CD4-positive, alpha-beta T cell treated with Interleukin-12 subunit alpha and Interleukin-12 subunit beta, for 1 hour (primary cell): Measurements from ENCODE around the gene FKBP6.
"Not testable (repeated sequence)": the region's sequence is repeated elsewhere in the genome, so short reads cannot be mapped to it uniquely, and the experiment has no call there.

Experiments used
- DNase-seq: peaks from one replicate; pipeline ENCODE4 v3.0.0-alpha.2; 2020

The FKBP6 gene

GRCh38 chr7:73358590-73359275, 30.8 kb downstream of the FKBP6 start:
- no peak for DNase-seq

- DNase-seq = no peak
Measured at GRCh38 chr7:73359306-73359705, 31.3 kb downstream of the FKBP6 start.

- DNase-seq = no peak
Measured at GRCh38 chr7:73359746-73360375, 31.9 kb downstream of the FKBP6 start.

- not testable (repeated sequence) for DNase-seq
Measured at GRCh38 chr7:73360590-73360989, 32.6 kb downstream of the FKBP6 start.

GRCh38 chr7:73363225-73364005, 35.5 kb downstream of the FKBP6 start:
- no peak for DNase-seq

- no peak for DNase-seq
Measured at GRCh38 chr7:73364006-73364728, 36.2 kb downstream of the FKBP6 start.

- DNase-seq = no peak
Measured at GRCh38 chr7:73366127-73366526, 38.2 kb downstream of the FKBP6 start.

GRCh38 chr7:73366990-73367389, 39.0 kb downstream of the FKBP6 start:
- no peak for DNase-seq

GRCh38 chr7:73369009-73369408, 41.0 kb downstream of the FKBP6 start:
- no peak for DNase-seq

GRCh38 chr7:73369622-73370021, 41.7 kb downstream of the FKBP6 start:
- no peak for DNase-seq

- no peak for DNase-seq
Measured at GRCh38 chr7:73373741-73374140, 45.8 kb downstream of the FKBP6 start.

- DNase-seq = not testable (repeated sequence)
Measured at GRCh38 chr7:73376262-73376661, 48.3 kb downstream of the FKBP6 start.

GRCh38 chr7:73376671-73377412, 48.9 kb downstream of the FKBP6 start:
- DNase-seq = no peak

GRCh38 chr7:73377413-73378200, 49.6 kb downstream of the FKBP6 start:
- not testable (repeated sequence) for DNase-seq

- no peak for DNase-seq
Measured at GRCh38 chr7:73382934-73383503, 55.1 kb downstream of the FKBP6 start.

- DNase-seq = no peak
Measured at GRCh38 chr7:73387221-73387828, 59.4 kb downstream of the FKBP6 start.

- no peak for DNase-seq
Measured at GRCh38 chr7:73387908-73388414, 60.0 kb downstream of the FKBP6 start.

- DNase-seq = no peak
Measured at GRCh38 chr7:73391396-73391795, 63.4 kb downstream of the FKBP6 start.

- no peak for DNase-seq
Measured at GRCh38 chr7:73394422-73394821, 66.5 kb downstream of the FKBP6 start.
